GM23248 (cell line): ENCODE measurements around the gene BSDC1. TPM values are rescaled to one million over a fixed set of nuclear protein-coding genes. Genes with fewer than 3 reads are reported as not detected.
"Not testable (repeated sequence)": the region's sequence is repeated elsewhere in the genome, so short reads cannot be mapped to it uniquely, and the experiment has no call there.

Experiments used
- DNase-seq: peaks from one replicate; pipeline ENCODE4 v3.0.0-alpha.2; 2015
- H2AFZ ChIP-seq: fragments of 200-600 bp; sonication (generic); 2 replicates; pipeline ENCODE4 v1.6.1; 2016; ENCODE audit warnings: antibody characterized with exemption
- H3F3A ChIP-seq: fragments of 200-600 bp; sonication (generic); 2 replicates; pipeline ENCODE4 v1.6.1; 2016; ENCODE audit warnings: mild to moderate bottlenecking, antibody characterized with exemption, mixed run types; ENCODE audit not compliant: insufficient read depth
- H3K27ac ChIP-seq: fragments of 200-600 bp; sonication (generic); 2 replicates; pipeline ENCODE4 v1.5.1; 2016; ENCODE audit warnings: mild to moderate bottlenecking
- H3K27me3 ChIP-seq: fragments of 200-600 bp; sonication (generic); replicated peaks from 2 replicates; pipeline ENCODE4 v1.6.1; 2016; ENCODE audit warnings: mild to moderate bottlenecking; ENCODE audit not compliant: insufficient read depth
- H3K36me3 ChIP-seq: fragments of 200-600 bp; sonication (generic); 2 replicates; pipeline ENCODE4 v1.6.1; 2016; ENCODE audit warnings: low read depth, mild to moderate bottlenecking
- H3K4me1 ChIP-seq: fragments of 200-600 bp; sonication (generic); 2 replicates; pipeline ENCODE4 v1.6.1; 2016; ENCODE audit warnings: mild to moderate bottlenecking; ENCODE audit not compliant: insufficient read depth
- H3K4me2 ChIP-seq: fragments of 200-600 bp; sonication (generic); one replicate; pipeline ENCODE4 v1.6.1; 2016; ENCODE audit warnings: mild to moderate bottlenecking; ENCODE audit not compliant: unreplicated experiment
- H3K4me3 ChIP-seq: fragments of 200-600 bp; sonication (generic); 2 replicates; pipeline ENCODE4 v1.5.1; 2016; ENCODE audit warnings: mild to moderate bottlenecking
- H3K79me2 ChIP-seq: fragments of 200-600 bp; sonication (generic); 2 replicates; pipeline ENCODE4 v1.6.1; 2016; ENCODE audit warnings: mild to moderate bottlenecking; ENCODE audit not compliant: insufficient read depth
- H3K9ac ChIP-seq: fragments of 200-600 bp; sonication (generic); 2 replicates; pipeline ENCODE4 v1.6.1; 2016; ENCODE audit warnings: mild to moderate bottlenecking
- H3K9me2 ChIP-seq: fragments of 200-600 bp; sonication (generic); 2 replicates; pipeline ENCODE4 v1.6.1; 2016; ENCODE audit warnings: mixed run types, mild to moderate bottlenecking, moderate library complexity; ENCODE audit not compliant: insufficient read depth
- H3K9me3 ChIP-seq: fragments of 200-600 bp; sonication (generic); one replicate; pipeline ENCODE4 v1.6.1; 2017; ENCODE audit warnings: low read depth
- H4K20me1 ChIP-seq: fragments of 200-600 bp; sonication (generic); 2 replicates; pipeline ENCODE4 v1.6.0; 2016; ENCODE audit not compliant: insufficient read depth
- EZH2 ChIP-seq: fragments of 200-600 bp; sonication (generic); IDR thresholded peaks from 2 replicates; pipeline ENCODE4 v1.6.1; 2018; ENCODE audit warnings: antibody characterized with exemption, mild to moderate bottlenecking; ENCODE audit not compliant: insufficient read depth, poor library complexity, severe bottlenecking
- EZH2phosphoT487 ChIP-seq: fragments of 200-600 bp; sonication (generic); IDR thresholded peaks from 2 replicates; pipeline ENCODE4 v1.6.1; 2018; ENCODE audit warnings: antibody characterized with exemption, moderate library complexity, mild to moderate bottlenecking, low read depth; ENCODE audit not compliant: insufficient read depth
- WGBS, 2 experiments: methylation state at CpG; one replicate each; pipeline ENCODE4 v1.1.6; 2015 to 2017; ENCODE audit warnings: low lambda C conversion rate in 2 of 2, low coverage in 1 of 2; ENCODE audit errors: missing lambda C conversion rate in 2 of 2; 5-methylcytosine and 5-hydroxymethylcytosine counted together
- in situ Hi-C: fragments of 300-500 bp; cut with MboI; formaldehyde crosslinking; loops from 2 replicates; pipeline ENCODE4 v1.15.0; 2020
- polyA plus RNA-seq: library from polyadenylated mRNA; unstranded; fragments of >200 nt; fragmentation: Nextera tagmentation; extraction: Ambion mirVana; gene quantifications from 2 replicates; pipeline ENCODE4 v1.2.1, GENCODE V29; 2016
- total RNA-seq: library from RNA; depleted of rRNA; stranded (reverse); fragments of >200 nt; shearing (Covaris generic); gene quantifications from 2 replicates; pipeline ENCODE4 v1.2.3, GENCODE V29; 2014

The BSDC1 gene
- total and polyA plus RNA-seq, 2 experiments from 2014 or later, result 47.8 to 94.9 TPM

DNA sequence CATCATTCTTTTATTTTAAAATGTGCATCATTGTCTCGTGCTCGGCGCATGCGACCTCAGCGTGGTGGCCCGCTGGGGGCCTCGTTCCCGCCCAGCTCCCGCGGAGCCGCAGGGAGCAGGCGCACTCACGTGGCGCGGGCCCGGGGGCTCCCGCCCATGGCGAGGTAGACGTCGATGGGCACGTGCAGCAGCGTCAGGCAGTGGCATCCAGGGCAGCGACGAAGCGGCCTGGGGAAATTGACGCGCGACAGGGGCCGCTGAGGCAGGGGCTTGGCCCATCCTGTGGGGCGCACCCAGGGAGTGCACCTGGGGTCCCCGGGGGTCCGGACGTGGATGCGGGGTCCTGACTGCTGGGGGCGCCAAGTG lies 33.0 kb downstream of the BSDC1 start:
- in situ Hi-C loops, result no loop called here
- Histone ChIP-seq H3K9ac (peak overlapping the region; percentile 76), H3K27me3 (no peaks in the 10 kb centered on the region), H3K9me2 (no peaks in the 10 kb centered on the region), H2AFZ (0 out of 2 replicates have a peak overlapping the region, but pooled peaks have one; percentile 64), H3K4me2 (peak overlapping the region; percentile 55), H4K20me1 (no peaks in the 10 kb centered on the region), H3K4me1 (no peaks in the 10 kb centered on the region), H3K27ac (no peak overlapping the region), H3K4me3 (peak overlapping the region; percentile 65), H3F3A (peaks cover 20% of the 10 kb centered on the region), H3K9me3 (no peaks in the 10 kb centered on the region), H3K36me3 (0 out of 2 replicates have a peak, but pooled peaks cover 3% of the 10 kb centered on the region), H3K79me2 (no peaks in the 10 kb centered on the region)
- peak; percentile 19 for DNase-seq
- no peak for TF ChIP-seq EZH2phosphoT487
- no peak for TF ChIP-seq EZH2
- 34 to 36% methylated on average over 16 to 32 of the region's 35 CpGs for WGBS, 2 experiments

DNA sequence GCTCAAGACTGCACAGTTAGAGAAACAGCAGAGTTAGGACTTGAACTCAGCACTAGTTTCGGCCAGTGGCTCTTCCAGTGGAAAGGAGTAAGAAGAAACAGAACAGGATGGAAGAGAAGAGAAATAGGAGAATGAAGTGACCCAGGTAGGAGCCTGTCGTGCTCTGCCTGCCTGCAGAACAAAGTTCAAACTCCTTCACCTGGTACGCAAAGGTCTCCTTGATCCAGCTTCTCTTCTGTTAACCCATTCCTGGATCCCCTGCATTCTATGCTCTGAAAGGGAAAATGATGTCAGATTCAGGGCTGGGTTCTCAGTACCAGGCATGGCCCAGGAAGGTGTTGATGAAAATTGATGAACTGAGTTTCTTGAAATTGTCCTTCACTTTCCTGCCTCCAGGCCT lies 35.8 kb downstream of the BSDC1 start:
- Histone ChIP-seq H3K9me3 (no peaks in the 10 kb centered on the region), H3K79me2 (no peaks in the 10 kb centered on the region), H2AFZ (no peak overlapping the region), H3F3A (peaks cover 22% of the 10 kb centered on the region), H3K36me3 (no peaks in the 10 kb centered on the region), H3K4me3 (no peak overlapping the region), H3K4me2 (no peak overlapping the region), H4K20me1 (no peaks in the 10 kb centered on the region), H3K27me3 (no peaks in the 10 kb centered on the region), H3K4me1 (peaks cover 12% of the 10 kb centered on the region), H3K9ac (no peak overlapping the region), H3K27ac (no peak overlapping the region), H3K9me2 (no peaks in the 10 kb centered on the region)
- DNase-seq, result no peak
- in situ Hi-C loops, result no loop called here
- whole genome bisulfite sequencing, 2 experiments, result 69 to 79% methylated on average over 3 of the region's 3 CpGs
- TF ChIP-seq EZH2phosphoT487, result no peak
- TF ChIP-seq EZH2, result no peak

DNA sequence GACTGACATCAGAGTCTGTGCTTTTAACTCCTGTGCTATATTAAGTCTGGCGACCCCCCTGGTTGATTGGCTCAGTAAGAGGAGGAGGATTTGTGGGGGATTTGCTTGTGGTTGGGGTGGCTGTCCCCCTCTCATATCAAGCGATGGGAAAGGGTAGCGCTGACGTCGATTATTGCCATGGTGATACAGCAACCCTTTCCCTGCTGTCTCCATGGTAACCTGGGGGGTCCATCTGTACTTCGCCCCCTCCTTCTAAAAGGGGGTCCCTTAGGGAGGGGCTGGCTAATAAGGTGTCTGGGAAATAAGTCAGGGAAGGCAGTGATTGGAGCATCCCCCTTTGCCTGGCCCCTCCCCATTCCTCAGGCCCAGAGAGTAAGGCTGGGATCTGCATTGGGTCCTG lies 36.6 kb downstream of the BSDC1 start:
- TF ChIP-seq EZH2phosphoT487, result no peak
- TF ChIP-seq EZH2, result no peak
- no peaks in the 10 kb centered on the region for H3K27me3 ChIP-seq

DNA sequence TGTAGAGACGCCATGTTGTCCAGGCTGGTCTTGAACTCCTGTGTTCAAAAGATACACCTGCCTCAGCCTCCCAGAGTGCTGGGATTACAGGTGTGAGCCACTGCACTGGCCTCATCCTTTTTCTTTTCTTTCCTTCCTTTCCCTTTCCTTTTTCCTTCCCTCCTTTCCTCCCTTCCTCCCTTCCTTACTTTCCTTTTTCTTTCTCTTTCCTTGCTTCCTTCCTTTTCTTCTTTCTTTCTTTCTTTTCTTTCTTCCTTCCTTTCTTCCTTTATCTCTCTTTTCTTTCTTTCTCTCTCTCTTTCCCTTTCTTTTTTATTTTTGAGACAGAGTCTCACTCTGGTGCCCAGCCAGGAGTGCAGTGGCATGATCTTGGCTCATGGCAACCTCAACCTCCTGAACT lies 37.8 kb downstream of the BSDC1 start:
- Histone ChIP-seq H4K20me1 (no peaks in the 10 kb centered on the region), H3K79me2 (no peaks in the 10 kb centered on the region), H3K4me3 (no peak overlapping the region), H3K27ac (no peak overlapping the region), H3K9me2 (no peaks in the 10 kb centered on the region), H3K9me3 (no peaks in the 10 kb centered on the region), H3K9ac (no peak overlapping the region), H3K36me3 (no peaks in the 10 kb centered on the region), H3K4me2 (no peak overlapping the region), H2AFZ (no peak overlapping the region), H3K27me3 (no peaks in the 10 kb centered on the region), H3K4me1 (peaks cover 27% of the 10 kb centered on the region), H3F3A (peaks cover 21% of the 10 kb centered on the region)
- no peak for DNase-seq
- no peak for TF ChIP-seq EZH2phosphoT487
- no peak for TF ChIP-seq EZH2
- 100% methylated on average over 1 of the region's 1 CpG for WGBS, 2 experiments
- in situ Hi-C loops, result no loop called here

More for the DNA sequence above, 36.6 kb downstream of the BSDC1 start:
- peaks cover 20% of the 10 kb centered on the region for H3K4me1 ChIP-seq
- H3K36me3 ChIP-seq, result no peaks in the 10 kb centered on the region
- no peaks in the 10 kb centered on the region for H3K9me2 ChIP-seq
- no peak overlapping the region for H3K4me3 ChIP-seq
- H2AFZ ChIP-seq, result no peak overlapping the region
- no peaks in the 10 kb centered on the region for H4K20me1 ChIP-seq
- DNase-seq, result no peak
- in situ Hi-C loops, result no loop called here
- peaks cover 21% of the 10 kb centered on the region for H3F3A ChIP-seq
- no peak overlapping the region for H3K9ac ChIP-seq
- H3K9me3 ChIP-seq, result no peaks in the 10 kb centered on the region
- H3K79me2 ChIP-seq, result no peaks in the 10 kb centered on the region
- no peak overlapping the region for H3K4me2 ChIP-seq
- no peak overlapping the region for H3K27ac ChIP-seq
- 36 to 41% methylated on average over 6 of the region's 6 CpGs for WGBS, 2 experiments

DNA sequence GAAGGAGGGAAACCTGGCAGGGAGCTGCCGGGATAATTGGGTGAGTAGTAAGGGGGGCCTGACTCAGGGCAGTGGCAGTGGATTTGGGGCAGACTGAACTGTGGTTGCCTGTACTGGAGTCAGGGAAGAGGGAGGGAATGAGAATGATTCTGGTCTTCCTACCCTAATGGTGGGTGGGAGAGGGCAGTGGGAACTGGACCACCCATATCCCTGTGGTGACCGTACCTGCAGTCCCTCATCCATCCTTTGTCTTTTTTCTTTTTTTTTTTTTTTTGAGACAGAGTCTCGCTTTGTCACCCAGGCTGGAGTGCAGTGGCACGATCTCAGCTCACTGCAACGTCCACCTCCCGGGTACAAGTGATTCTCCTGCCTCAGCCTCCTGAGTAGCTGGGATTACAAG lies 38.5 kb downstream of the BSDC1 start:
- WGBS, 2 experiments, result 70 to 80% methylated on average over 4 to 6 of the region's 6 CpGs
- H3K9me3 ChIP-seq, H3K9ac ChIP-seq, H2AFZ ChIP-seq, H3K9me2 ChIP-seq, DNase-seq, H3K4me3 ChIP-seq, H3K79me2 ChIP-seq, H3K4me2 ChIP-seq, H3K27me3 ChIP-seq, H3K36me3 ChIP-seq, H4K20me1 ChIP-seq, H3K27ac ChIP-seq, in situ Hi-C loops: not testable (repeated sequence)
- Histone ChIP-seq H3K4me1 (peaks cover 27% of the 10 kb centered on the region), H3F3A (peaks cover 21% of the 10 kb centered on the region)
